Stimulated activated CD4-positive, alpha-beta T cell treated with anti-CD3 and anti-CD28 coated beads, Interleukin-12 subunit alpha, Interleukin-12 subunit beta, amount 100 ng/mL, for 4 hours (primary cell): ENCODE measurements around the gene MGAT3.
"Not testable (repeated sequence)": the region's sequence is repeated elsewhere in the genome, so short reads cannot be mapped to it uniquely, and the experiment has no call there.

Source experiments
- DNase-seq: peaks from one replicate; pipeline ENCODE4 v3.0.0-alpha.2; 2020

The MGAT3 gene, protein sequence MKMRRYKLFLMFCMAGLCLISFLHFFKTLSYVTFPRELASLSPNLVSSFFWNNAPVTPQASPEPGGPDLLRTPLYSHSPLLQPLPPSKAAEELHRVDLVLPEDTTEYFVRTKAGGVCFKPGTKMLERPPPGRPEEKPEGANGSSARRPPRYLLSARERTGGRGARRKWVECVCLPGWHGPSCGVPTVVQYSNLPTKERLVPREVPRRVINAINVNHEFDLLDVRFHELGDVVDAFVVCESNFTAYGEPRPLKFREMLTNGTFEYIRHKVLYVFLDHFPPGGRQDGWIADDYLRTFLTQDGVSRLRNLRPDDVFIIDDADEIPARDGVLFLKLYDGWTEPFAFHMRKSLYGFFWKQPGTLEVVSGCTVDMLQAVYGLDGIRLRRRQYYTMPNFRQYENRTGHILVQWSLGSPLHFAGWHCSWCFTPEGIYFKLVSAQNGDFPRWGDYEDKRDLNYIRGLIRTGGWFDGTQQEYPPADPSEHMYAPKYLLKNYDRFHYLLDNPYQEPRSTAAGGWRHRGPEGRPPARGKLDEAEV

GRCh38 chr22:39456522-39457197, at the start of gene MGAT3:
TSS of gene MGAT3 (plus strand) at chr22:39457012. CDS start at chr22:39487348, 30,336 bp downstream.
- DNase-seq: no peak

DNA sequence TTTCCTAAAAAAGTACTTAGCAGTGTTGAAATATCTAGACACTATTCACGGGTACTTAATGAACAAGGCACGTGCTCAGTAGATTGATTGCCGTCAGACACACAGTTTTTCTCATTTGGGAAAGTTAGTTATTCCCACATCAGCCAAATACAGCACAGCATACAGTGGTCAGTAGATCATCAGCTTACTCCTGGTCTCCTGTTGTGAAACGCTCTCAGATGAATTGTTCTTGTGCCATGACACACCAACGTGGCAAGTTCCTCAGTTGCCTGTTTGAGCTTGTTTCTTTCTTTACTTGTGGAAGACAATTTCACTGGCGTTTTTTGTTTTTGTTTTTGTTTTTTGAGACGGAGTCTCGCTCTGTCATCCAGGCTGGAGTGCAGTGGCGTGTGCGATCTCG, 48.6 kb upstream of the MGAT3 start:
- no peak for DNase-seq

- no peak for DNase-seq
Measured at GRCh38 chr22:39408807-39409206, 48.0 kb upstream of the MGAT3 start.

DNA sequence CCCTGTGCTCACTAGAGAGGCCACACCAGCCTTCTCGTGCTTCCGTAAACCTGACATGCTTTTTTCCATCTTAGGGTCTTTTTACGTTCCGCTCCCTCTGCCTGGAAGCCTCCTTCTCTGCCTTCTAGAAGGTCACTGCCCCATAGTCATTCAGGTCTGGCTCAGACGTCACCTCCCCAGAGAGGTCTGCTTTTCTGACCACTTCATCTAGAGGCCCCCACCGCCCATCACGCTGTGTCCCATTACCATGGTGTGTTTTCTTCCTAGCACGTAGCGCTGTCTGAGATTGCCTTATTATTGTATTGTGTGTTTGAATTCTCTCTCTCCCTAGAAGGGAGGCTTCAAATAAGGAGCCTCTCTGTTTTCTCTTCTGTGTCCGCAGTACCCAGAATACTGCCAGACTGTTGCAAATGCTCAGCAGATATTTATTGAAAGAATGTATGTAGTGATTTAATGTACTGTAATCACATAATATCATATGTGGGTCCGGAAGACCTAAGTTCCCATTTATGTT, 47.2 kb upstream of the MGAT3 start:
- DNase-seq: no peak

DNA sequence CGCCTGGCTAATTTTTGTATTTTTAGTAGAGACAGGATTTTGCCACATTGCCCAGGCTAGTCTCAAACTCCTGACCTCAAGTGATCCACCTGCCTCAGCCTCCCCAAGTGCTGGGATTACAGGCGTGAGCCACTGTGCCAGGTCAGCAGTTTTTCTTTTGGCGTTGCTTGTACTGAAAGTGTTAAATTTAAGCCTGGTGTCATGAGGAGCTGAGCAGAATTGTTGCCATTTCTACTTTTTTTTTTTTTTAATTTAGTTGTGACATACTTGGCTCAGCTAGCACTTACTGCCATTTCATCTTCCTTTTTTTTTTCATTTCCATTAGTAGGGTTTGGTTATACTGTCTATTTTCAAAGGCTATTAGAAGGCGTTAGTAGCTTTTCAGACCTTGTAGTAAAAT, 46.5 kb upstream of the MGAT3 start:
- no peak for DNase-seq

DNA sequence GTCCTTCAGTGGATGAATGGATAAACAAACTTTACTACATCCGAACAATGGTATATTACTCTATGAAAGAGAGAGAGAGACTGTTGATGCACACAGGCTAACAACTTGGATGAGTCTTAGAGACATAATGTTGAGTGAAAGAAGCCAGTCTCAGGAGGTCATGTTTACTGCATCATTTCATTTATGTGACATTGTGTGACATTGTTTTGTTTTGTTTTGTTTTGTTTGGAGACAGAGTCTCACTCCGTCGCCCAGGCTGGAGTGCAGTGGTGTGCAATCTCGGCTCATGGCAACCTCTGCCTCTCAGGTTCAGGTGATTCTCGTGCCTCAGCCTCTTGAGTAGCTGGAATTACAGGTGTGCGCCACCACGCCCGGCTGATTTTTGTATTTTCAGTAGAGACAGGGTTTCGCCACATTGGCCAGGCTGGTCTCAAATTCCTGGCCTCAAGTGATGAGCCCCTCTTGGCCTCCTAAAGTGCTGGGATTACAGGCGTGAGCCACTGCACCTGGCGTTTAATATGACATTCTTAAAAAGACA, 44.9 kb upstream of the MGAT3 start:
- DNase-seq: not testable (repeated sequence)

DNA sequence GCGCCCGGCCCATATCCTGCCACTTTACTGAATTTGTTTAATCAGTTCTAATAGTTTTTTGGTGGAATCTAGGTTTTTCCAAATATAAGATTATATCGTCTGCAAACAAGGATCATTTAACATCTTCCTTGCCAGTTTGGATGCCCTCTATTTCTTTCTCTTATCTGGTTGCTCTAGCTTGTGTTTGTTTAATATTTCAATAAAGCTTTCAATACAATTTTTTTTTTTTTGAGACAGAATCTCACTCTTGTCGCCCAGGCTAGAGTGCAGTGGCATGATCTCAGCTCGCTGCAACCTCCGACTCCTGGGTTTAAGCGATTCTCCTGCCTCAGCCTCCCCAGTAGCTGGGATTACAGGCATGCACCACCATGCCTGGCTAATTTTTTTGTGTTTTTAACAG, 43.6 kb upstream of the MGAT3 start:
- DNase-seq: not testable (repeated sequence)

DNA sequence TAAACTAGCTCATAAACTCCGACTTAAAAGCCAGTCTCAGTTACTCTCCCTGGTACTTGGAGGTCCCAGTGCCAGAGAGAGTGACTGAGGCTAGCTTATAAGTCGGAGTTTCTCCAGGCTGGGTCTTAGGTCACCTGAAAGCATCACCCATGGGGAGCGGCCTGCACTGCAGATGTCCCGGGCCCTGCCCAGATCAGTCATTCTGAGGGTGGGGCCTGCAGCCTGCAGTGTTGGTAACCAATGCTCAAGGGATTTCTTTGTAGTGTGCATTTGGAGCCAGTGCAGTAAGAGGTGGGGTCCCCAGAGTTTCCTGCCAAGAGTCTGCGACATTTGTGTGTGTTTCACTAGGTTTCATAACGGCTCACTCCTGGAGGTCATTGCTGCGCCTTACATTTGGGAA, 42.4 kb upstream of the MGAT3 start:
- no peak for DNase-seq

DNA sequence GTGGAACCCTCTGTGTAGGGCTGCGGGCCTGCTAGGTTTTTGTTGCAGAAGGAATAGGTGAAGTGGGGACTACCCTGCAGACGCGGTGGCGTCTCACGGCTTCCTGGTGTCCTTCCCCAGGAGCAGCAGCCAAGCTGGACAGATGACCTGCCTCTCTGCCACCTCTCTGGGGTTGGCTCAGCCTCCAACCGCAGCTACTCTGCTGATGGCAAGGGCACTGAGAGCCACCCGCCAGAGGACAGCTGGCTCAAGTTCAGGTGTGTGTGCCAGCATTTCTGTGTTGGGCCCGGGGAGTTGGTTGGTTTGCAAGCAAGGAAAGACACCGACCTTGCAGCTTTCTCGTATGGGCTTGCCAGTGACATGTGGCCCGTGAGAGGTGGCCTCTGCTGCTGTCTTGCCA, 41.9 kb upstream of the MGAT3 start:
- no peak for DNase-seq

- no peak for DNase-seq
Measured at GRCh38 chr22:39415506-39415905, 41.3 kb upstream of the MGAT3 start.

DNA sequence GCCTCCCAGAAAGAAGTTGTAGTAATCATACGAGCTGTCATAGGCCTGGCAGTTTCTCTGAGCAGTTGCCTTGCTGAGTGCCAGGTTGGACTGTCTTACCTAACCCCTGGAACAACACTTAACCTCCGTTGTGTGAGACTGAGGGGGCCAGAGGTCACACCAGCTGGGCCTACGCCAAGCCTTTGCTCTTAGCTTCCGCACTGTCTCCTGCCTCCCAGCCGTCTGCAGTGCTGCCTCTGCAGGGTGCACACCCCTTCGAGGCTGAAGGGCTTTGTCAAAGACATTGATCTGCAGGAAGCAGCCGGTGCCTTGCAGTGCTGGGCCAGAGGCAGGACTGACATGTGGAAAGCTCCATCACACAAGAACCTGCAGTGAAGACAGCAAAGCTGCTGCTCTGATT, 40.5 kb upstream of the MGAT3 start:
- DNase-seq: no peak

- no peak for DNase-seq
Measured at GRCh38 chr22:39417641-39418040, 39.2 kb upstream of the MGAT3 start.

- DNase-seq: no peak
Measured at GRCh38 chr22:39418696-39419095, 38.1 kb upstream of the MGAT3 start.

DNA sequence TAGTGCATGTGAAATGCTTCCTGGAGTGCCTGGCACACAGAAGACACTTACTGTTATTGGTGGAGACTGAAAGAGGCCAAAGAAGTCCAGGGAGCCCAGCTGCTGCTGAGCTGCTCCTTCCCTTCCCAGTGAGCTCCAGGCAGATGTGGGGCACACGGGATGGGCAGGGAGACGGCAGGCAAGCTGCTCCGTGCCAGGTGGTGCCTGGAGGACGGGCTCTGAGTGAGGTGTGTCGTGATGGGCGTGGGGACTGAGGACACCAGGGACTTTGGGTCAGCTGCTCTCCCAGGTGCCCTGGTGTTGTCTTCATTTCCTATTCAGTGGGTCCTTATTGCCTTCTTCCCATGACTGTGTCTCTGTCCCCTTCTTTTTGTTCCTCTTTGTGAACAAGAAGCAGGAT, 37.7 kb upstream of the MGAT3 start:
- DNase-seq: no peak

DNA sequence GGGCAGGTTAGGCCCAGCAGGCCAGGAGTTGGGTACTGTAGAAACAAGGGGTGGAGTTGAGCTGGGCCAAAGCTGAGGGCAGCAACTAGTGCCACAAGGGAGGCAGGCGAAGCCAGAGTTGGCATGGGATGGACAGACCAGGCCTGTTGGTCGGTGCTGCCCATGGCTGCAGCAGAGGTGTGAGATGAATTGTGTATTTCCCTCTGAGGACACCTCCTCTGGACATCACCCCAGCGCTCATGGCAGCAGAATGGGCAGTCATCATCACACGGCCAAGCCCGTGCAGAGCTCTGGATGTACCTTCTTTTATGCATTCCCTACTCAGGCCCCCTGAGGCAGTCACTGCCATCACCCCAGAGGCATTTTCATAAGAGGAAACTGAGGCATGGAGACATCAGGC, 36.9 kb upstream of the MGAT3 start:
- no peak for DNase-seq

DNA sequence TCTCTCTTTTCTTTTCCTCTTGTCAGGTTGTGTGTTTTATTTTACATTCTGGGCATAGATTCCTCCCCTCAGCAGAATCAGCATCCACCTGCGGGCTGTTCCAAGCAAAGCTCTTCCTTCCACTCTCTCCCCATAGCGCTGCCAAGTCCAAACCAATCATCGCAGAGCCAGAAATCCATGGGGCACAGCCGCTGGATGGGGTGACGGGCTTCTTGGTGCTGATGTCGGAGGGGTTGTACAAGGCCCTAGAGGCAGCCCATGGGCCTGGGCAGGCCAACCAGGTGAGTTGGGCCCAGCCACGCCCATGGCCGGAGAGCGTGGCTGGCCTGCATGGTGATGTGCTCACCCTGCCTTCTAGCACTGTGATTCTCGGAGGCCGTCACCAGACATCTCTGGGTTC, 35.1 kb upstream of the MGAT3 start:
- DNase-seq: no peak

- no peak for DNase-seq
Measured at GRCh38 chr22:39422101-39422500, 34.7 kb upstream of the MGAT3 start.

DNA sequence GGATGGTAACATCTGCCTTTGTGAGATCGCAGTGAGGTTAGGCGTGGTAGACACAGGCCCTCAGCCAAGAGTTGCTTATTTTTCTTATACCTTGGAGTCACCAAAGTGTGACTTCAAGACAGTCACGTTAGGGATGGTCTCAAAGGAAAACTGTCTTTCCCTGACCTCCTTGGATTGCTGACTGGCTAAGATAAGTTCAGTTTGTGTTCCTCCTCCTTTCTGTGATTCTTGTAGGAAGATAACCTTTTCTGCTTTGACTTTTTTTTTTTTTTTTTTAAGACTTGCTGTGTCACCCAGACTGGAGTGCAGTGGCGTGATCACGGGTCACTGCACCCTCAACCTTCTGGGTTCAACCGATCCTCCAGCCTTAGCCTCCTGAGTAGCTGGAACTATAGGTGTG, 34.1 kb upstream of the MGAT3 start:
- no peak for DNase-seq

GRCh38 chr22:39423976-39424375, 32.8 kb upstream of the MGAT3 start:
- no peak for DNase-seq

- DNase-seq: no peak
Measured at GRCh38 chr22:39426380-39427043, 30.3 kb upstream of the MGAT3 start.

DNA sequence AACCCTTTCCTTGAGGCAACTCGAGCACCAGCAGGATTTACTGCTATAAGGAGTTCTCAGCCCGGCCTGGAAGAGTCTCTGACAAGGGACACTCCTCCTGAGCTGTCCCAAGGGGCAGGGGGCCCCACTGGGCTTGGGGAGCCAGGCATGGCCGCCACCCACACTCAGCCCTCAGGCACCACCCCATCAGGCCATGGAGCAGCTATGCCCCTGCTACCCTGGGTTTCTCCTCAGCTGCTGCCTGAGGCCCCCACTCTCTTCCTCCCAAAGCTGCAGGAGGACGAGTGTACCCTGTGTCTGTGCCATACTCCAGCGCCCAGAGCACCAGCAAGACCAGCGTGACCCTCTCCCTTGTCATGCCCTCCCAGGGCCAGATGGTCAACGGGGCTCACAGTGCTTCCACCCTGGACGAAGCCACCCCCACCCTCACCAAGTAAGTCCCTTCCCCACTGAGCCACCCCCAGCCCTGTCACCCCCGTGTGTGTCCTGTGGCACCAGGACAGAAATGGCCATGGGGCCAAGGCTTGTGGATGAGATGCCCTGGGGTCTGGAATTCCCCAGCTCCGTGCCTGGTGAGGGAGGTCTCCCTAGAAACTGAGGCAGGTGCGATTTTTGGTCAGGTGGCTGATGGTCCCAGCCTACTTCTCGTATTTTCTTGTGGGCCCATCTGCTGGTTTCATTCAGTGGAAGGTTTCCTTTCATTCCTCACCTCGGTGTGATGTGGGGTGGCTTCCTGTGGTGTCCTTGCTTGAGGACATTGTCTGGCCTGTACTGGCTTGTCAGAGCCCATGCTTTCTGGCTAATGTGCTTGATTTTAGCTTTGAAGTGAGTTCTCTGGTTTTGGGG, 28.8 kb upstream of the MGAT3 start:
- DNase-seq: no peak

- DNase-seq: no peak
Measured at GRCh38 chr22:39428597-39429071, 28.2 kb upstream of the MGAT3 start.
